Measurements from ENCODE around the gene MMRN1. TPM values are rescaled to one million over a fixed set of nuclear protein-coding genes. Genes with fewer than 3 reads are reported as not detected.

MMRN1 gene
- polyA plus RNA-seq, 1 donor, result 4.8 TPM

- DNase-seq (ENCODE audit: low read depth), result no peak
Measured at GRCh38 chr4:89906777-89907521, 12.3 kb downstream of the MMRN1 start.

- no peak for DNase-seq (ENCODE audit: low read depth)
Measured at GRCh38 chr4:89909889-89910288, 15.2 kb downstream of the MMRN1 start.

GRCh38 chr4:89913623-89914022, 19.0 kb downstream of the MMRN1 start:
- no peak for DNase-seq (ENCODE audit: low read depth)

- no peak for DNase-seq (ENCODE audit: low read depth)
Measured at GRCh38 chr4:89914609-89915550, 20.2 kb downstream of the MMRN1 start.

GRCh38 chr4:89915937-89916336, 21.3 kb downstream of the MMRN1 start:
- no peak for DNase-seq (ENCODE audit: low read depth)

GRCh38 chr4:89922848-89923416, 28.3 kb downstream of the MMRN1 start:
- no peak for DNase-seq (ENCODE audit: low read depth)

GRCh38 chr4:89928838-89929237, 34.2 kb downstream of the MMRN1 start:
- no peak for DNase-seq (ENCODE audit: low read depth)

- DNase-seq (ENCODE audit: low read depth), result no peak
Measured at GRCh38 chr4:89929425-89930159, 34.9 kb downstream of the MMRN1 start.

GRCh38 chr4:89939546-89939945, 44.9 kb downstream of the MMRN1 start:
- no peak for DNase-seq (ENCODE audit: low read depth)

- DNase-seq (ENCODE audit: low read depth), result peak; percentile 17
Measured at GRCh38 chr4:89939994-89940393, 45.3 kb downstream of the MMRN1 start.

- no peak for DNase-seq (ENCODE audit: low read depth)
Measured at GRCh38 chr4:89942811-89943210, 48.2 kb downstream of the MMRN1 start.

- no peak for DNase-seq (ENCODE audit: low read depth)
Measured at GRCh38 chr4:89949782-89950387, 55.2 kb downstream of the MMRN1 start.

GRCh38 chr4:89952458-89952857, 57.8 kb downstream of the MMRN1 start:
- no peak for DNase-seq (ENCODE audit: low read depth)

GRCh38 chr4:89954906-89955695, 60.4 kb downstream of the MMRN1 start:
- DNase-seq (ENCODE audit: low read depth), result no peak

GRCh38 chr4:89957046-89957926, 62.6 kb downstream of the MMRN1 start:
- no peak for DNase-seq (ENCODE audit: low read depth)

- no peak for DNase-seq (ENCODE audit: low read depth)
Measured at GRCh38 chr4:89981789-89982334, 87.2 kb downstream of the MMRN1 start.

- DNase-seq (ENCODE audit: low read depth), result no peak
Measured at GRCh38 chr4:89988268-89988667, 93.6 kb downstream of the MMRN1 start.

- DNase-seq (ENCODE audit: low read depth), result no peak
Measured at GRCh38 chr4:89992744-89993143, 98.1 kb downstream of the MMRN1 start.

Measured in forelimb muscle (tissue), 1 donor.